Gastroesophageal sphincter (tissue), 4 donors: Measurements from ENCODE around the gene SLC2A1. TPM values are rescaled to one million over a fixed set of nuclear protein-coding genes. Genes with fewer than 3 reads are reported as not detected.
"Not testable (repeated sequence)": the region's sequence is repeated elsewhere in the genome, so short reads cannot be mapped to it uniquely, and the experiment has no call there.

Source experiments
- ATAC-seq: fragments of 150-250 bp; one replicate; pipeline ENCODE4 v1.9.1; 2016; ENCODE audit warnings: mild to moderate bottlenecking, moderate library complexity
- H3K27ac ChIP-seq, 4 donors: fragments of 200-600 bp; sonication (generic) in 3 of 4; 1 replicate in 3 of 4; 2 replicates in 1 of 4; pipeline ENCODE4 v1.5.1; 2016 to 2019
- H3K27me3 ChIP-seq: fragments of 200-600 bp; sonication (generic); one replicate; pipeline ENCODE4 v1.5.1; 2019
- H3K36me3 ChIP-seq, 2 donors: fragments of 200-600 bp; sonication (generic); one replicate each; pipeline ENCODE4 v1.5.1; 2019; ENCODE audit warnings: control low read depth in 1 of 2
- H3K4me1 ChIP-seq, 3 donors: fragments of 200-600 bp; sonication (generic); 1 replicate in 2 of 3; 2 replicates in 1 of 3; pipeline ENCODE4 v1.5.1; 2016 to 2019; ENCODE audit warnings: control low read depth in 2 of 3
- H3K4me3 ChIP-seq, 2 donors: fragments of 200-600 bp; sonication (generic); one replicate each; pipeline ENCODE4 v1.5.1; 2019; ENCODE audit warnings: mild to moderate bottlenecking in 1 of 2, moderate library complexity in 1 of 2
- H3K9me3 ChIP-seq, 3 donors: fragments of 200-600 bp; sonication (generic); one replicate each; pipeline ENCODE4 v1.5.1; 2017 to 2019; ENCODE audit warnings: control low read depth in 2 of 3
- CTCF ChIP-seq, 4 experiments: fragments of 200-600 bp in 2 of 4; fragments of 450-650 bp in 2 of 4; sonication (generic) in 1 of 4; IDR thresholded peaks; one replicate each; pipeline ENCODE4 v1.5.1; 2017 to 2019; ENCODE audit warnings: antibody characterized with exemption in 4 of 4, mild to moderate bottlenecking in 2 of 4, moderate library complexity in 2 of 4
- EP300 ChIP-seq: sonication (generic); formaldehyde crosslinking; IDR thresholded peaks from one replicate; pipeline ENCODE4 v1.6.1; 2017; ENCODE audit warnings: antibody characterized with exemption, mild to moderate bottlenecking
- POLR2A ChIP-seq, 2 donors: fragments of 450-650 bp; IDR thresholded peaks; one replicate each; pipeline ENCODE4 v1.6.1; 2017; ENCODE audit warnings: antibody characterized with exemption in 2 of 2, mild to moderate bottlenecking in 2 of 2, moderate library complexity in 1 of 2
- POLR2AphosphoS5 ChIP-seq: sonication (generic); formaldehyde crosslinking; IDR thresholded peaks from one replicate; pipeline ENCODE4 v1.6.1; 2017; ENCODE audit warnings: antibody characterized with exemption
- WGBS, 2 donors: methylation state at CpG; one replicate each; pipeline ENCODE4 v1.1.5; 2018; ENCODE audit warnings: low coverage in 1 of 2; 5-methylcytosine and 5-hydroxymethylcytosine counted together
- total RNA-seq, 4 donors: library from RNA; depleted of rRNA; stranded (reverse); fragments of >200 nt; gene quantifications; one replicate each; pipeline ENCODE4 v1.1.0, GENCODE V29; 2016

SLC2A1 gene
- total RNA-seq, 4 donors from 2014 or later: 23.5 to 106 (median 45.9) TPM

GRCh38 chr1:42923367-42924081, 35.1 kb downstream of the SLC2A1 start:
- H3K9me3 ChIP-seq: no peaks in the 10 kb centered on the region
- no peak for TF ChIP-seq CTCF (IDR thresholded peaks at IDR 0.05)
- TF ChIP-seq EP300: no peak
- no peak for TF ChIP-seq POLR2A (IDR thresholded peaks at IDR 0.05)
- no peak for TF ChIP-seq POLR2AphosphoS5
- peak overlapping the region; percentile 73 to 98 (median 97) for H3K27ac ChIP-seq
- peaks cover 0 to 21% (median 7%) of the 10 kb centered on the region in 3 donors for H3K4me1 ChIP-seq
- WGBS, 2 donors: 9 to 10% methylated on average over 3 to 5 of the region's 14 CpGs
- peak; percentile 0 for ATAC-seq
- peak overlapping the region; percentile 59 to 84 for H3K4me3 ChIP-seq
- peaks cover 0 to 29% of the 10 kb centered on the region in 2 donors for H3K36me3 ChIP-seq
- H3K27me3 ChIP-seq: no peaks in the 10 kb centered on the region

- peak overlapping the region in 3 of 4 donors; percentile 96 to 98 (median 98) for H3K27ac ChIP-seq
- H3K27me3 ChIP-seq: no peaks in the 10 kb centered on the region
- ATAC-seq: no peak
- H3K9me3 ChIP-seq: no peaks in the 10 kb centered on the region
- H3K36me3 ChIP-seq: peaks cover 0 to 22% of the 10 kb centered on the region in 2 donors
- H3K4me3 ChIP-seq: no peak overlapping the region
- WGBS, 2 donors: 3 to 24% methylated on average over 3 to 4 of the region's 4 CpGs
- TF ChIP-seq CTCF (IDR thresholded peaks at IDR 0.05): peak in 3 of 4 experiments; percentile 60 to 66 (median 62)
- TF ChIP-seq POLR2AphosphoS5: no peak
- peaks cover 0 to 21% (median 7%) of the 10 kb centered on the region in 3 donors for H3K4me1 ChIP-seq
Observed at GRCh38 chr1:42922687-42923366, 35.8 kb downstream of the SLC2A1 start.

GRCh38 chr1:42921769-42922168, 36.9 kb downstream of the SLC2A1 start:
- H3K9me3 ChIP-seq: no peaks in the 10 kb centered on the region
- peaks cover 0 to 11% of the 10 kb centered on the region in 2 donors for H3K36me3 ChIP-seq
- TF ChIP-seq POLR2AphosphoS5 (no peak), CTCF (IDR thresholded peaks at IDR 0.05) (no peak), EP300 (no peak), POLR2A (IDR thresholded peaks at IDR 0.05) (no peak)
- H3K4me1 ChIP-seq: peaks cover 0 to 21% (median 7%) of the 10 kb centered on the region in 3 donors
- 66 to 88% methylated on average over 1 to 4 of the region's 4 CpGs for WGBS, 2 donors
- no peak overlapping the region for H3K4me3 ChIP-seq
- no peaks in the 10 kb centered on the region for H3K27me3 ChIP-seq
- no peak for ATAC-seq
- no peak overlapping the region for H3K27ac ChIP-seq

GRCh38 chr1:42919651-42920050, 39.0 kb downstream of the SLC2A1 start:
- H3K4me1 ChIP-seq, H3K27ac ChIP-seq, H3K27me3 ChIP-seq, ATAC-seq, H3K36me3 ChIP-seq, H3K4me3 ChIP-seq, H3K9me3 ChIP-seq: not testable (repeated sequence)
- 78% methylated on average over 4 to 5 of the region's 5 CpGs for WGBS, 2 donors

GRCh38 chr1:42917241-42917495, 41.5 kb downstream of the SLC2A1 start:
- Histone ChIP-seq H3K4me3 (no peak overlapping the region), H3K27ac (no peak overlapping the region), H3K4me1 (no peaks in the 10 kb centered on the region), H3K36me3 (no peaks in the 10 kb centered on the region), H3K27me3 (no peaks in the 10 kb centered on the region), H3K9me3 (peaks cover 0 to 8% (median 0%) of the 10 kb centered on the region in 3 donors)
- TF ChIP-seq POLR2AphosphoS5 (no peak), EP300 (no peak), POLR2A (IDR thresholded peaks at IDR 0.05) (no peak), CTCF (IDR thresholded peaks at IDR 0.05) (no peak)
- ATAC-seq: no peak
- WGBS, 2 donors: 100% methylated on average over 2 of the region's 15 CpGs; no CpG with 5 or more reads in 1 of the 2 donors
